K562 (cell line): Measurements from ENCODE around the gene RBBP5. TPM values are rescaled to one million over a fixed set of nuclear protein-coding genes. Genes with fewer than 3 reads are reported as not detected.

Experiments used
- ATF4 ChIP-seq: fragments of 450-650 bp; formaldehyde crosslinking; IDR thresholded peaks from 2 replicates; pipeline ENCODE4 v1.4.0; 2022; ENCODE audit warnings: mild to moderate bottlenecking, moderate library complexity
- CC2D1A ChIP-seq: fragments of 450-650 bp; IDR thresholded peaks from 2 replicates; pipeline ENCODE4 v1.6.1; 2017; ENCODE audit warnings: mild to moderate bottlenecking
- GTF2E2 ChIP-seq: fragments of 200-800 bp; sonication (Bioruptor generic); IDR thresholded peaks from 2 replicates; pipeline ENCODE4 v1.6.1; 2016; ENCODE audit warnings: missing genetic modification characterization, missing compliant biosample characterization
- HNRNPLL ChIP-seq: fragments of 200-400 bp; formaldehyde crosslinking; IDR thresholded peaks from 2 replicates; pipeline ENCODE4 v1.6.1; 2017; ENCODE audit warnings: low read length, low read depth, mild to moderate bottlenecking; ENCODE audit not compliant: poor library complexity, severe bottlenecking
- ILK ChIP-seq: fragments of 450-650 bp; IDR thresholded peaks from 2 replicates; pipeline ENCODE4 v1.6.1; 2016; ENCODE audit warnings: missing genetic modification characterization, low read depth, mild to moderate bottlenecking, missing compliant biosample characterization, moderate library complexity, borderline replicate concordance
- MBD1 ChIP-seq: fragments of 250-450 bp; sonication (Bioruptor Pico); IDR thresholded peaks from 2 replicates; pipeline ENCODE4 v1.8.0; 2022; ENCODE audit warnings: inconsistent platforms
- MEF2A ChIP-seq: IDR thresholded peaks from 2 replicates; pipeline ENCODE4 v1.6.1; 2011; ENCODE audit warnings: low read depth, mild to moderate bottlenecking, low read length, moderate library complexity; ENCODE audit not compliant: control insufficient read depth
- MTA2 ChIP-seq: fragments of 450-650 bp; IDR thresholded peaks from 2 replicates; pipeline ENCODE4 v1.6.1; 2016; ENCODE audit warnings: low read depth
- MYC ChIP-seq, 2 experiments: fragments of 250-450 bp in 1 of 2; sonication (Bioruptor Pico) in 1 of 2; IDR thresholded peaks; 2 replicates each; pipeline versions ENCODE4 v1.5.1 to v1.6.1; 2012 to 2021; ENCODE audit warnings: low read depth in 2 of 2, borderline replicate concordance in 1 of 2, improper control_type of control experiment in 1 of 2, low read length in 1 of 2, mild to moderate bottlenecking in 1 of 2, moderate library complexity in 1 of 2
- NBN ChIP-seq: fragments of 450-650 bp; IDR thresholded peaks from 2 replicates; pipeline ENCODE4 v1.6.1; 2016; ENCODE audit warnings: low read depth, mild to moderate bottlenecking
- RBBP5 ChIP-seq: fragments of 200-600 bp; sonication (generic); IDR thresholded peaks from 2 replicates; pipeline ENCODE4 v1.6.1; 2012; ENCODE audit warnings: borderline replicate concordance, mild to moderate bottlenecking, low read length, control low read depth, inconsistent platforms; ENCODE audit not compliant: insufficient read depth, poor library complexity, severe bottlenecking
- RBM15 ChIP-seq: fragments of 200-400 bp; formaldehyde crosslinking; IDR thresholded peaks from 2 replicates; pipeline ENCODE4 v1.6.1; 2018; ENCODE audit warnings: mild to moderate bottlenecking, low read length, moderate library complexity; ENCODE audit not compliant: insufficient read depth
- STAT5A ChIP-seq: IDR thresholded peaks from 2 replicates; pipeline ENCODE4 v1.6.1; 2012; ENCODE audit warnings: low read length, inconsistent platforms, borderline replicate concordance
- USF1 ChIP-seq: sonication (generic); formaldehyde crosslinking; IDR thresholded peaks from 2 replicates; pipeline ENCODE4 v1.9.0; 2022; ENCODE audit warnings: mild to moderate bottlenecking, missing genetic modification reagents
- ZEB2 ChIP-seq: fragments of 450-650 bp; IDR thresholded peaks from 2 replicates; pipeline ENCODE4 v1.6.1; 2016
- ZNF23 ChIP-seq: fragments of 250-450 bp; sonication (Bioruptor Pico); IDR thresholded peaks from 2 replicates; pipeline ENCODE4 v1.4.0; 2020; ENCODE audit warnings: mild to moderate bottlenecking
- ZNF609 ChIP-seq: sonication (generic); formaldehyde crosslinking; IDR thresholded peaks from 2 replicates; pipeline ENCODE4 v1.8.1; 2023; ENCODE audit warnings: missing genetic modification reagents, mild to moderate bottlenecking, borderline replicate concordance
- ZZZ3 ChIP-seq: fragments of 450-650 bp; IDR thresholded peaks from 2 replicates; pipeline ENCODE4 v1.6.1; 2016; ENCODE audit warnings: antibody characterized with exemption, mild to moderate bottlenecking, moderate library complexity
- polyA plus RNA-seq, 8 experiments: library from polyadenylated mRNA; depleted of rRNA in 4 of 8; stranded (reverse) in 5 of 8; unstranded in 3 of 8; fragments of >200 nt; fragmentation: Nextera tagmentation in 2 of 8; fragmentation: Illumina TruSeq in 1 of 8; extraction: Ambion mirVana in 2 of 8; extraction: Trizol in 1 of 8; gene quantifications; 2 replicates each; pipeline versions ENCODE4 v1.2.1 to v1.2.3, GENCODE V29; 2011 to 2014; ENCODE audit warnings: inconsistent platforms in 1 of 8, missing spikeins in 1 of 8
- total RNA-seq, 7 experiments: library from RNA; depleted of rRNA in 6 of 7; stranded (reverse); fragments of >200 nt in 6 of 7; fragmentation: Illumina TruSeq in 2 of 7; extraction: Trizol in 2 of 7; gene quantifications; 2 replicates each; pipeline versions ENCODE4 v1.2.1 to v1.2.3, GENCODE V29; 2011 to 2021; ENCODE audit warnings: low replicate concordance in 1 of 7

The RBBP5 gene
- total and polyA plus RNA-seq, 9 of the 15 experiments (the other 6 are each of a cell fraction or from before 2014, with no cell fraction given) = 17.2 to 37.4 (median 28.4) TPM

- TF ChIP-seq STAT5A (peak; percentile 78), ATF4 (peak; percentile 46; the same call in 1 of the 2 replicates), MEF2A (peak; percentile 73; the same call in 1 of the 2 replicates), CC2D1A (peak; percentile 89), USF1 (CRISPR knock-in tag) (no peak), ZNF23 (CRISPR knock-in tag) (peak; percentile 14; the same call in 1 of the 2 replicates), RBBP5 (peak; percentile 95), MYC (IDR thresholded peaks at IDR 0.05; ENCODE audit: low read depth, low read length) (peak; percentile 83), MYC (CRISPR knock-in tag; IDR thresholded peaks at IDR 0.05; ENCODE audit: borderline replicate concordance, low read depth) (peak; percentile 73; the same call in 1 of the 2 replicates), ZNF609 (peak; percentile 94), MBD1 (CRISPR knock-in tag) (no peak), HNRNPLL (peak; percentile 100), ZZZ3 (peak; percentile 91), ZEB2 (peak; percentile 99), RBM15 (no peak), NBN (peak; percentile 99), MTA2 (peak; percentile 55), GTF2E2 (tag) (peak; percentile 89), ILK (tag) (no peak)
Measured at GRCh38 chr1:205121660-205122488, at the start of gene RBBP5 (continued).
